DMS 273 (cell line): Measurements from ENCODE around the gene CEACAM19.
"Not testable (repeated sequence)": the region's sequence is repeated elsewhere in the genome, so short reads cannot be mapped to it uniquely, and the experiment has no call there.

Source experiments
- DNase-seq: peaks from one replicate; lab custom pipeline; 2025; ENCODE audit not compliant: unreplicated experiment; lab: John Stamatoyannopoulos, UW

Gene CEACAM19

GRCh38 chr19:44673510-44673909, 2.2 kb downstream of the CEACAM19 start:
- DNase-seq = no peak

- no peak for DNase-seq
Observed at GRCh38 chr19:44675521-44675920, 4.2 kb downstream of the CEACAM19 start.

DNA sequence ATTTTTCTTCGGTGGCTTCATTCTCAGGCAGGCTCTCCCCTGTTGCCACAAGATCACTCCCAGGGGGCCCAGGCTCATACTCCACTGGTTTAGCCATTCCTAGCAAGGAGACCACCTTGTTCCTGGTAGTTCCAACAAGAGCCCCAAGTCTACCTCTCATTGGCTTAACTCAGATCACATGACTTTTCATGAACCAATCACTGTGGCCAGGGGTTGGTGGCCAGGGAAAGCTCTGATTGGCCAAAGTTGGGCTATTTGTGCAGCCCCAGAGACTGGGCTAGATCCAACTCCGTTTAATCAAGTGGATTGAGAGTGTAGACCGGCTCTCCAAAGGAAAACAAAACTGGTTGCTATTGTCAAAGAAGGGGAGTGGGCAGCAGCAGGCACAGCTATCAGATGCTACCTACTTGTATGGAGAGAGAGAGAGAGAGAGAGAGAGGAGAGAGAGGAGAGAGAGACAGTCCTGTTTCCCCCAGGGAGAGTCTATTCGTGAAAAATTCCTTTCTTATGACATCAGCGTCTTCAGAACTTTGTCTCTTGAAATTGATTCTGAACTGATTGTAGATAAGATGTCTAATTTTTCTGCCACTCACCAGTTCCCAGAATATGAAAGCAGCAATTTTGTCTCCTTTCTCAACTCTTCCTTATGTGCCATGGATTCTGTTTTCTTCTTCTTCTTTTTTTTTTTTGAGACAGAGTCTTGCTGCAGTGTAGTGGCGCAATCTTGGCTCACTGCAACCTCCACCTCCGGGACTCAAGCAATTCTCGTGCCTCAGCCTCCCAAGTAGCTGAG, 5.9 kb downstream of the CEACAM19 start:
- DNase-seq = peak; percentile 68

DNA sequence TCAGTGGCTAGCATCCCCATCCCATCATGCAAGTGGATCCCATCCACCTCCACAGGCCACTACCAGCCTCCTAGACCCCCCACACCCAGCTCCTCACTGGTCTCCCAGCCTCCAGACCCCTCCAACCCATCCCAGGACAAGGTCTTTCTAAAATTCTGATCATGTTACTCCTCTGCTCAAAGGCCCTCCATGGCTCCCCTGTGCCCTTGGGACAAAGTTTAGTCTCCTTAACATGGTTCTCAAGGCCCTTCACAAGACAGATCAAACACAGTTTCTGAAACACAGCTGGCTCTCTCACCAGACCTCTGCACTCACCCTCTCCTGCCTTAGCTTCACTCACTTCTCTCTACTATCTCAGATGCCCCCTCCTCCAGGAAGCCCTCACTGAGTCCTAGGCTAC, 9.3 kb downstream of the CEACAM19 start:
- DNase-seq = no peak

DNA sequence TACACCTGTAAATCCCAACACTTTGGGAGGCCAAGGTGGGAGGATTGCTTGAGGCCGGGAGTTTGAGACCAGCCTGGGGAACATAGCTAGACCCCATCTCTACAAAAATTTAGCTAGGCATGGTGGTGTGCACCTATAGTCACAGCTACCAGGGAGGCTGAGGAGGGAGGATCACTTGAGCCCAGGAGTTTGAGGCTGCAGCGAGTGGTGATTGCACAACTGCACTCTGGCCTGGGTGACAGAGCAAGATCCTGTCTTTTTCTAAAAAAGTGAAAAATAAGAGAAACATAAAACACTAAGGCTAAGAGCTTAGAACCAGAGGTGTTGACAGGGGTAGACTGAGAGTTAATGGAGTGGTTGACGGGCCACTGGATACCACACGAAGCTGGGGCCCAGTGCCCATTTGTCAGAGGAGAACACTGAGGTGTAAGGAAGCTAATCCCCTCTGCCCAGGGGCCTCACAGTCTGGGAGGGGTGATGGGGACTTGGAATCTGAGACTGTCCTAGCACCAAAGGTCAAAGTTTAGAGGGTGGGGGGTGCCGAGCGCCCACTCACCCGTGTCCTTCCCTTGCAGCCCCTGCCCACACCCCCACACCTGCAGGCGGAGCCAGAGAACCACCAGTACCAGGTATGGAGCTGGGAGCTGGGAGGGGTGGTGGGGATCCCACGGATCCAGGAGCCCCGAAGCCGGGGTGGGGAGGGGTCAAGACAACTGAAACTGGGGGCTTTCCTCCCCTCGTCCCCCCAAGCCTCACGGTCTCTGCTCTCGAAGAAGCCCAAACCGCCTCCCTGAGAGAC, 10.9 kb downstream of the CEACAM19 start:
- no peak for DNase-seq

DNA sequence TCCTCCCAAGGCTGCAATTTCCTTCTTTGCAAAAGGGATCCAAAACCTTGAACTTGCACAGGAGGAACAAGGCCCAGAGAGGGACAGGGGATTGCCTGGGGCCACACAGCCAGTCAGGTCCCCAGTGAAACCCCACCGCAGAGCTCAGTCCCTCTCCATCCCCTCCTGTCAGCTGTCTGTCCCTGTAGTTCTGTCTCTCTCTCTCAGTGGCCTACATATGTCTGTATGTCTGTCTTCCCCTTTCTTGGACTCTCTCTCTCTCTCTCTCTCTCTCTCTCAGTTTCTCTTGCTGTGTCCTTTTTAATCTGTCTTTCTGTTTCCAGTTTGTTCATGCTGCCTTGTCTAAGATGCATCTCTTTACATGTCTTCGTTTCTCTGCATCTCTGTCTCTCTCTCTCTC, 11.5 kb downstream of the CEACAM19 start:
- no peak for DNase-seq

- DNase-seq = no peak
Observed at GRCh38 chr19:44683434-44684210, 12.3 kb downstream of the CEACAM19 start.

DNA sequence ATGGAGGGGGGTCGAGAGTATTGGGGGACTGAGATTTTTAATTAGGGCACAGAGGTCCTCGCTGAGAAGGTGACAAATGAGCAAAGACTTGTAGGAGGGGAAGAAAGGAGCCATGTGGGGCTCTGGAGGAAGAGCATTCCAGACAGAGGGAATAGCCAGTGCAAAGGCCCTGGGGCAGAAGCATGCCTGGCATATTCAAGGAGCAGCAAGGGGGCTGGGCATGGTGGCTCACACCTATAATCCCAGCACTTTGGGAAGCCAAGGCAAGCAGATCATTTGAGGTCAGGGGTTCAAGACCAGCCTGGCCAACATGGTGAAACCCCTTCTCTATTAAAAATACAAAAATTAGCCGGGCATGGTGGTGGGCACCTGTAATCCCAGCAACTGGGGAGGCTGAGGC, 13.1 kb downstream of the CEACAM19 start:
- not testable (repeated sequence) for DNase-seq

DNA sequence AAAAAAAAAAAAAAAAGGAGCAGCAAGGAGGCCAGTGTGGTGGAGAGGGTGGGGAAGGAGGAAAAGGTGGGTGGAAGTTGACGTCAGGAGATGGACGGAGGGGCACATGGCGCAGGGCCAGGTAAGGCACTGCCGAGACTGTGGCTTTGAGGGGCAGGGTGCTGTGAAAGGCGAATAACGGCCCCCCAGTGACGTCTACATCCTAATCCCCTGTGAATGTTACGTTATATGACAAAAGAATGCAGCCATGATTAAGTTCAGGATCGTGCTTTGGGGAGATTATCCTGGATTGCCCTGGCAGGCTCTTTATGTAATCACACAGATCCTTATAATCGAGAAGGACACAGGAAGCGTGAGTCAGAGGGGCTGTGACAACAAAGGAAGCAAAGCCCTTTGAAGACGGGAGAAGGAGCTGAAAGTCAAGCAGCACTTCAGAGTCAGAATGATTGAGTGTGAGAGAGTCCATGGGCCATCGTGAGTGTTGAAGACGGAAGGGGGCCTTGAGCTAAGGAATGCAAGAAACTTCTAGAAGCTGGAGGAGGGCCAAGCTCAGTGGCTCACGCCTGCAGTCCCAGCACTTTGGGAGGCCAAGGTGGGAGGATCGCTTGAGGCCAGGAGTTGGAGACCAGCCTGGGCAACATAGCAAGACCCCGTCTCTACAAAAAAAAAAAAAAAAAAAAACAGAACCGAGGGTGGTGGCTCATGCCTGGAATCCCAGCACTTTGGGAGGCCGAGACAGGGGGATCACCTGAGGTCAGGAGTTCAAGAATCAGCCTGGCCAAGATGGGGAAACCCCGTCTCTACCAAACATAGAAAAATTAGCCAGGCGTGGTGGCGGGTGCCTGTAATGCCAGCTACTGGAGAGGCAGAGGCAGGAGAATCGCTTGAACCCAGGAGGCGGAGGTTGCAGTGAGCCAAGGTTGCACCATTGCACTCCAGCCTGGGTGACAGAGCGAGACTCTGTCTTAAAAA, 13.9 kb downstream of the CEACAM19 start:
- no peak for DNase-seq

- DNase-seq = no peak
Observed at GRCh38 chr19:44685877-44686276, 14.6 kb downstream of the CEACAM19 start.

DNA sequence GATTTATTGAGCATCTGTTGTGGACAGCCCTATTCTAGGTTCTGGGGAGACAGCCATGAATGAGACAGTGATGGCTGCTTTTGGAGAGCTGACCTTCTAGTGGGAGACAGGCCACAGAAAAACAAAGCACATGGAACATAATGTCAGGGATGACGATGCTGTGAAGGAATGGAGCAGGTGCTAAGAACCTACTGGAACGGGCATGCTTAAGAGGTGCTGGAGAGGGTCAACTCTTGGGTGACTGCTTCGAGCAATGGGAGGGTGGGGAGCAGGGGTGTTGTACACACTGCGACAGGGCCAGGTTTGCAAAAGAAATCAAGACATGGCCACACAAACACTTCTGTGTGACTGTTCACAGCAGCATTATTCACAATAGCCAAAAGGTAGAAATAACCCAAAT, 15.6 kb downstream of the CEACAM19 start:
- DNase-seq = no peak

- no peak for DNase-seq
Observed at GRCh38 chr19:44687888-44688287, 16.6 kb downstream of the CEACAM19 start.

DNA sequence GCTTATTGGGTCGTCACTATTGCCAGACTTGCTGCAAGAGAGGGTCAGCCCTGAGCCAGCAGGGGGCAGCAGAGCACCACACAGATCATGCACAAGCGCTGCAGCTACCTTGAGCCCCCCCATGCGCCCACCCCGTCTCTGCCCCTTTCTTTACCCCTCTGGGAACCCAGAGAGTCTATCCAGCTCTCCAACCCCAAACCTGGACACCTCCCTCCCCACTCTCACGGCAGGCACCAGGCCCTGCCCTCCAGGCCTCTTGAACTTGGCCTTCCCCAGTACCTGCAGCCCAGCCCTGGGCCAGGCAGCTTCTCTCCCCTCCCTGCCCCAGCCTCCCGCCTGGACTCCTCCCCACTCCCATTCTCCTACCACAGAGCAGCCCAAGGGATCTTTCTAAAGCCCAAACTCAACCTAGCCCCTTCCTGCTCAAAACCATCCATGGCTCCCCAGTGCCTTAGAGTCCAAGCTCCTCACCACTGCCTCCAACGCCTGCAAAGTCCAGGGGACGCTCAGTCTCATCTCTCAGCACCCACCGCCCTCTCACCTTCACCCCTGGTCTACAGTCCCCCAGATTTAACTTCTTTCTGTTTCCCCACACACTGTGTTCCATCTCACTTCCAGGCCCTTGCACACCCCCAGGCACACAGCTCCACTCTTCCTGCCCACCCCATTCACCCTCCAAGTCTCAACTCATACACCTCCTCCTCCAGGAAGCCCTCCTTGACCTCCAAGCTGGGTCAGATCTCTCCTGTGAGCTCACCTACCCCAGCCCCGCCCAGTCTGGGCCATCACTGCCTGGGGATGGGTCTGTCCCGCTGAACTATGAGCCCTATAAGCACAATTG, 18.2 kb downstream of the CEACAM19 start:
- DNase-seq = peak; percentile 82

- DNase-seq = no peak
Observed at GRCh38 chr19:44690131-44690440, 18.8 kb downstream of the CEACAM19 start.

DNA sequence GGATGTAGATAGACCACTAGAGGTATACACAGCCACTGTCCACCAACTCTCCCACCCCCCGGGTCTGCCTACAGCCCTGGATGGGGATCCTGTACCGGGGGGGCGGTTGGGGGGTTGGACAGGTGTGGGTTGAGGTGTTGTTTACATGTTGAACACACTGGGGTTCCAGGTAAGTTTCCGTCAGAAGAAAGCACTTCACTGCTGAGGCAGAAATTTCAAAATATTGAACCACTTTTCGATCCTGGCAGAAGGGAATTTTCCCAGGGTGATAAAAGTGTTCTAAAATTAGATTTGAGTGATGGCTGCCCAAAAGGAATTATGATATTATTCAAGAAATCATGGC, 21.1 kb downstream of the CEACAM19 start:
- DNase-seq = no peak

DNA sequence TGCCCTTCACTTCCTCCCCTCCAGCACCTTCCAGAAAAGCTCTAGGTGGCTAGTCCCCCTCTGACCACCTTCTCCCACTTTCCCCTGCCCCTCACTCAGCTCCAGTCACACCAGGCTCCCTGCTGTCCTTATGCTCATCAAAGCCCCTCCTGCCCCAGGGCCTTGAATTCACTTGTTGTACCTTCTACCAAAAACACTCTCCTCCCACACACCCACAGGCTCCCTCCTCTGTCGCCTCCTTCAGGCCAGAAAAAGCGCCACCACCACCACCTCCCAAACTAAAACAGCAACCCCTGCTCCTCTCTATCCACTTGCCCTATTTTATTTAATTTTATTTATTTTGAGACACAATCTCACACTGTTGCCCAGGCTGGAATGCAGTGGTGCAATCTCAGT, 22.9 kb downstream of the CEACAM19 start:
- DNase-seq = peak; percentile 28

- no peak for DNase-seq
Observed at GRCh38 chr19:44696939-44697669, 25.8 kb downstream of the CEACAM19 start.

GRCh38 chr19:44697670-44698034, 26.4 kb downstream of the CEACAM19 start:
- DNase-seq = no peak

GRCh38 chr19:44698492-44699201, 27.4 kb downstream of the CEACAM19 start, which contains the start of gene CEACAM16:
Gene CEACAM16 (plus strand): TSS chr19:44699151. CDS start chr19:44701457, 2,306 bp downstream.
- DNase-seq = no peak
